Endodermal cell (in vitro differentiated cells): ENCODE measurements around the gene SGSM2. TPM values are rescaled to one million over a fixed set of nuclear protein-coding genes. Genes with fewer than 3 reads are reported as not detected.

Experiments used
- DNase-seq: peaks from one replicate; pipeline ENCODE4 v3.0.0-alpha.2; 2017
- H3K27ac ChIP-seq: 2 replicates; pipeline ENCODE4 v1.5.1; 2013; ENCODE audit warnings: mild to moderate bottlenecking, low read depth, low read length, moderate library complexity
- H3K27me3 ChIP-seq: 2 replicates; pipeline ENCODE4 v1.6.1; 2013; ENCODE audit warnings: mild to moderate bottlenecking, low read length, moderate library complexity; ENCODE audit not compliant: insufficient read depth, control insufficient read depth, poor library complexity, severe bottlenecking
- H3K36me3 ChIP-seq: 2 replicates; pipeline ENCODE4 v1.7.0; 2013; ENCODE audit warnings: mild to moderate bottlenecking, low read length, moderate library complexity; ENCODE audit not compliant: control insufficient read depth, insufficient read depth
- H3K4me1 ChIP-seq: one replicate; pipeline ENCODE4 v1.7.0; 2013; ENCODE audit warnings: low read length; ENCODE audit not compliant: control insufficient read depth, insufficient read depth
- H3K4me3 ChIP-seq: 2 replicates; pipeline ENCODE4 v1.5.1; 2013; ENCODE audit warnings: mild to moderate bottlenecking, low read length, moderate library complexity
- H3K9ac ChIP-seq: 2 replicates; pipeline ENCODE4 v1.6.1; 2013; ENCODE audit warnings: mild to moderate bottlenecking, low read length, moderate library complexity; ENCODE audit not compliant: poor library complexity, severe bottlenecking; ENCODE audit errors: extremely low read depth
- H3K9me3 ChIP-seq: 2 replicates; pipeline ENCODE4 v1.6.1; 2013; ENCODE audit warnings: mild to moderate bottlenecking, low read length, moderate library complexity; ENCODE audit not compliant: control insufficient read depth
- H3K27ac Mint-ChIP-seq: 2 replicates; pipeline ENCODE4 v1.8.0; 2020; ENCODE audit warnings: mixed read lengths
- H3K27me3 Mint-ChIP-seq: 2 replicates; pipeline ENCODE4 v1.8.0; 2021; ENCODE audit warnings: mild to moderate bottlenecking, mixed read lengths; ENCODE audit not compliant: insufficient read depth
- H3K36me3 Mint-ChIP-seq: 2 replicates; pipeline ENCODE4 v1.8.0; 2020; ENCODE audit warnings: low read depth, mixed read lengths
- H3K4me1 Mint-ChIP-seq: 2 replicates; pipeline ENCODE4 v1.8.0; 2020; ENCODE audit warnings: mixed read lengths
- H3K4me3 Mint-ChIP-seq: 2 replicates; pipeline ENCODE4 v1.8.0; 2020; ENCODE audit warnings: mild to moderate bottlenecking, moderate library complexity, mixed read lengths
- H3K9me3 Mint-ChIP-seq: 2 replicates; pipeline ENCODE4 v1.8.0; 2020; ENCODE audit warnings: mild to moderate bottlenecking, mixed read lengths
- WGBS, 2 experiments: methylation state at CpG; one replicate each; pipeline versions ENCODE4 v1.1.5 to v1.1.7; 2013; ENCODE audit warnings: missing lambda C conversion rate in 2 of 2, mixed read lengths in 1 of 2; ENCODE audit not compliant: insufficient coverage in 1 of 2, insufficient read length in 1 of 2; 5-methylcytosine and 5-hydroxymethylcytosine counted together
- total RNA-seq, 2 donors: library from RNA; stranded (reverse); fragmentation: NEBNext Ultra II Directional in 1 of 2; extraction: Animal tissue kit (Norgen Biotek cat#: 25700) in 1 of 2; gene quantifications; 2 replicates in 1 of 2; 3 replicates in 1 of 2; pipeline ENCODE4 v1.2.1, GENCODE V29; 2021
- TF ChIP-seq, protein P1 (sequence below): fragments of 200-600 bp; sonication (generic); conservative IDR thresholded peaks from 2 replicates; pipeline ENCODE4 v1.5.0; 2021; ENCODE audit warnings: antibody characterized with exemption, mild to moderate bottlenecking

SGSM2 gene
- total RNA-seq, 2 donors from 2014 or later, result 62.5 to 77.3 TPM

DNA sequence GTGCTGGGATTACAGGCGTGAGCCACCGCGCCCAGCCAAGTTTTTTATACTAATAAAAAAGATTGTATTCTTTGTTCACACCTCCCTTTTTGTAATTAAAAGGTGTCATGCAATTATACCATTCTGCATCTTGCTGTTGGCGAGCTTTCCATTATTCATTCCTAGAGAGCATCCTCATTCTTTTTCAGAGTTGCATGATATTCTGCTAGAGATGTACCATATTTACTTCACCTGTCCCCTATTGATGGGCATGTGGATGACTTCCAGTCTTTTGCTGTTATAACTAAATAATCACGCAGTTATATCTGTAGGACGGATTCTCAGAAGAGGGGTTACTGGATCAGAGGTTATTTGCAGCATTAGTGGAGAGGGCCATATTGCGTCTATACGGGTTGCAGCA is 17.0 kb downstream of the SGSM2 start:
- Mint-ChIP-seq H3K9me3 (no peaks in the 10 kb centered on the region), H3K4me1 (no peaks in the 10 kb centered on the region), H3K4me3 (no peak overlapping the region), H3K27me3 (no peaks in the 10 kb centered on the region), H3K27ac (no peak overlapping the region), H3K36me3 (peaks cover 7% of the 10 kb centered on the region)
- no peaks in the 10 kb centered on the region for H3K9me3 ChIP-seq
- WGBS, 2 experiments, result 90 to 93% methylated on average over 6 to 8 of the region's 8 CpGs
- TF ChIP-seq, protein P1, sequence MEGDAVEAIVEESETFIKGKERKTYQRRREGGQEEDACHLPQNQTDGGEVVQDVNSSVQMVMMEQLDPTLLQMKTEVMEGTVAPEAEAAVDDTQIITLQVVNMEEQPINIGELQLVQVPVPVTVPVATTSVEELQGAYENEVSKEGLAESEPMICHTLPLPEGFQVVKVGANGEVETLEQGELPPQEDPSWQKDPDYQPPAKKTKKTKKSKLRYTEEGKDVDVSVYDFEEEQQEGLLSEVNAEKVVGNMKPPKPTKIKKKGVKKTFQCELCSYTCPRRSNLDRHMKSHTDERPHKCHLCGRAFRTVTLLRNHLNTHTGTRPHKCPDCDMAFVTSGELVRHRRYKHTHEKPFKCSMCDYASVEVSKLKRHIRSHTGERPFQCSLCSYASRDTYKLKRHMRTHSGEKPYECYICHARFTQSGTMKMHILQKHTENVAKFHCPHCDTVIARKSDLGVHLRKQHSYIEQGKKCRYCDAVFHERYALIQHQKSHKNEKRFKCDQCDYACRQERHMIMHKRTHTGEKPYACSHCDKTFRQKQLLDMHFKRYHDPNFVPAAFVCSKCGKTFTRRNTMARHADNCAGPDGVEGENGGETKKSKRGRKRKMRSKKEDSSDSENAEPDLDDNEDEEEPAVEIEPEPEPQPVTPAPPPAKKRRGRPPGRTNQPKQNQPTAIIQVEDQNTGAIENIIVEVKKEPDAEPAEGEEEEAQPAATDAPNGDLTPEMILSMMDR, result no peak
- H3K27ac ChIP-seq, result no peak overlapping the region
- H3K27me3 ChIP-seq, result no peaks in the 10 kb centered on the region
- DNase-seq, result no peak
- H3K4me1 ChIP-seq, result no peaks in the 10 kb centered on the region
- H3K36me3 ChIP-seq, result peaks cover 3% of the 10 kb centered on the region
- no peak overlapping the region for H3K4me3 ChIP-seq
- no peak overlapping the region for H3K9ac ChIP-seq

DNA sequence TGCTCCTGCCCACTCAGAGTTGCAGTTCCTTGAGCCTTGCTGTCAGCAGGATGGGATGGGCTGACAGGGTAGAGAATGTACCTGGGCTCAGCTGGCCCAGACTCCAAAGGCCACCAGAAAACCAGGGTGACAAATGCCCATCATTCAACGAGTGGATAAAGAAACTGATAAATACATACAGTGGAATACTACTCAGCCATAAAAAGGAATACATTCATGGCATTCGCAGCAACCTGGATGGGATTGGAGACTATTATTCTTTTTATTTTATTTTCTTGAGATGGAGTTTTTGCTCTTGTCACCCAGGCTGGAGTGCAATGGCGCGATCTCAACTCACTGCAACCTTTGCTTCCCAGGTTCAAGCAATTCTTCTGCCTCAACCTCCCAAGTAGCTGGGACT is 19.9 kb downstream of the SGSM2 start:
- Histone ChIP-seq H3K9me3 (no peaks in the 10 kb centered on the region), H3K9ac (no peak overlapping the region), H3K4me1 (no peaks in the 10 kb centered on the region), H3K27me3 (no peaks in the 10 kb centered on the region), H3K4me3 (no peak overlapping the region), H3K27ac (no peak overlapping the region), H3K36me3 (peaks cover 8% of the 10 kb centered on the region)
- H3K36me3 Mint-ChIP-seq, result peaks cover 5% of the 10 kb centered on the region
- no peak for DNase-seq
- no peaks in the 10 kb centered on the region for H3K9me3 Mint-ChIP-seq
- WGBS, 2 experiments, result 90 to 97% methylated on average over 2 to 4 of the region's 4 CpGs
- H3K27me3 Mint-ChIP-seq, result no peaks in the 10 kb centered on the region
- no peaks in the 10 kb centered on the region for H3K4me1 Mint-ChIP-seq
- H3K27ac Mint-ChIP-seq, result no peak overlapping the region
- no peak overlapping the region for H3K4me3 Mint-ChIP-seq
- TF ChIP-seq, protein P1, result no peak

DNA sequence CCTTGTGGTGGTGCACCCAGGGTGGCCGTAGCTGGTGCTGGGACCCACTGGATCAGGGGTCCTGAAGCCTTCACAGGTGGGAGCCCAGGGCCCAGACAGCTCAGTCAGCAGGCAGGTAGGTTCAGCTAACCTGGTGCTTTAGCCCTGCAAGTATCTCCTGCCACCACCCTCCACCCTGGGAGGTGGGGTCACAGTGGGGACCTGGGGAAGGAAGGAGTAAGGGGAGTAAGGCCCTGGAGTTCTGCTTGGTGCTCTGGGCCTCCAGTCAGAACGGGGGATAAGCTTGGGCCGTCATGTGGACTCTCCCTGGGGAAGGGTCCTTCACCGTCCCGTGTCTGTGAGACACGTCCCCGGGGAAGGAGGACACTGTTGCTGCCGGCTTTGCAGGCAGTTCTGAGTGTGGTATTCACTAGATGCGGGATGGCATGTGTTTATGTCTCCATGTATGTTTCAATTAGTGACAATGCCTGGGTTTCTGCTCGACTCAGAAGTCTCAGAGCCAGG is 20.7 kb downstream of the SGSM2 start:
- H3K36me3 Mint-ChIP-seq, result peaks cover 9% of the 10 kb centered on the region
- no peaks in the 10 kb centered on the region for H3K27me3 Mint-ChIP-seq
- H3K27me3 ChIP-seq, result no peaks in the 10 kb centered on the region
- H3K4me1 Mint-ChIP-seq, result no peaks in the 10 kb centered on the region
- peak overlapping the region; percentile 4 for H3K27ac ChIP-seq
- H3K4me3 ChIP-seq, result no peak overlapping the region
- TF ChIP-seq, protein P1, result no peak
- no peaks in the 10 kb centered on the region for H3K4me1 ChIP-seq
- no peak overlapping the region for H3K9ac ChIP-seq
- no peak overlapping the region for H3K4me3 Mint-ChIP-seq
- WGBS, 2 experiments, result 93 to 95% methylated on average over 9 to 10 of the region's 10 CpGs
- no peak overlapping the region for H3K27ac Mint-ChIP-seq
- H3K9me3 Mint-ChIP-seq, result no peaks in the 10 kb centered on the region
- H3K9me3 ChIP-seq, result no peaks in the 10 kb centered on the region
- DNase-seq, result no peak
- peaks cover 8% of the 10 kb centered on the region for H3K36me3 ChIP-seq
